OCI-LY1 (cell line): Measurements from ENCODE around the gene LAMA3.
"Not testable (repeated sequence)": the region's sequence is repeated elsewhere in the genome, so short reads cannot be mapped to it uniquely, and the experiment has no call there.

Source experiments
- H2AFZ ChIP-seq: fragments of 200-600 bp; sonication (generic), shearing (Covaris generic); 2 replicates; pipeline ENCODE4 v1.6.0; 2014; ENCODE audit warnings: antibody characterized with exemption, mild to moderate bottlenecking, low read length
- H3F3A ChIP-seq: fragments of 200-600 bp; sonication (generic), shearing (Covaris generic); 2 replicates; pipeline ENCODE4 v1.6.0; 2014; ENCODE audit warnings: mild to moderate bottlenecking, antibody characterized with exemption, low read length, moderate library complexity; ENCODE audit not compliant: insufficient read depth
- H3K27ac ChIP-seq: fragments of 200-600 bp; sonication (generic); 2 replicates; pipeline ENCODE4 v1.5.1; 2014; ENCODE audit warnings: low read length, mixed run types, mild to moderate bottlenecking, low read depth; ENCODE audit not compliant: poor library complexity, severe bottlenecking
- H3K27me3 ChIP-seq: fragments of 200-600 bp; sonication (generic); 2 replicates; pipeline ENCODE4 v1.6.0; 2014; ENCODE audit warnings: antibody characterized with exemption, mild to moderate bottlenecking, low read length, moderate library complexity; ENCODE audit not compliant: insufficient read depth
- H3K36me3 ChIP-seq: fragments of 200-600 bp; sonication (generic); 2 replicates; pipeline ENCODE4 v1.6.1; 2014; ENCODE audit warnings: mild to moderate bottlenecking, antibody characterized with exemption, low read length, moderate library complexity, mixed read lengths; ENCODE audit not compliant: insufficient read depth
- H3K4me1 ChIP-seq: fragments of 200-600 bp; sonication (generic); 2 replicates; pipeline ENCODE4 v1.5.1; 2014; ENCODE audit warnings: mild to moderate bottlenecking, low read length, moderate library complexity; ENCODE audit not compliant: insufficient read depth, severe bottlenecking
- H3K4me2 ChIP-seq: fragments of 200-600 bp; sonication (generic), shearing (Covaris generic); 2 replicates; pipeline ENCODE4 v1.6.1; 2014; ENCODE audit warnings: low read length
- H3K4me3 ChIP-seq: fragments of 200-600 bp; sonication (generic); 2 replicates; pipeline ENCODE4 v1.5.1; 2014; ENCODE audit warnings: low read length, low read depth, mild to moderate bottlenecking, mixed read lengths; ENCODE audit not compliant: poor library complexity, severe bottlenecking
- H3K79me2 ChIP-seq: fragments of 200-600 bp; shearing (Covaris generic); 2 replicates; pipeline ENCODE4 v1.6.1; 2016; ENCODE audit warnings: mixed run types, low read length, mixed read lengths; ENCODE audit not compliant: insufficient read depth
- H3K9ac ChIP-seq: fragments of 200-600 bp; sonication (generic), shearing (Covaris generic); 2 replicates; pipeline ENCODE4 v1.6.1; 2014; ENCODE audit warnings: mild to moderate bottlenecking, low read length, mixed read lengths
- H3K9me2 ChIP-seq: fragments of 200-600 bp; sonication (generic), shearing (Covaris generic); 2 replicates; pipeline ENCODE4 v1.6.1; 2014; ENCODE audit warnings: low read depth, mild to moderate bottlenecking, low read length, mixed read lengths
- H3K9me3 ChIP-seq: fragments of 200-600 bp; shearing (Covaris generic); 2 replicates; pipeline ENCODE4 v1.6.1; 2014; ENCODE audit warnings: low read length, mixed read lengths
- H4K20me1 ChIP-seq: fragments of 200-600 bp; sonication (generic), shearing (Covaris generic); 2 replicates; pipeline ENCODE4 v1.6.0; 2016; ENCODE audit warnings: mild to moderate bottlenecking, low read length; ENCODE audit not compliant: insufficient read depth
- EZH2 ChIP-seq: fragments of 200-600 bp; sonication (generic), shearing (Covaris generic); IDR thresholded peaks from 2 replicates; pipeline ENCODE4 v1.8.0; 2017; ENCODE audit warnings: borderline replicate concordance, mixed run types, mild to moderate bottlenecking, antibody characterized with exemption, low read length, moderate library complexity, mixed read lengths
- TF ChIP-seq, protein P1 (sequence below): fragments of 200-600 bp; sonication (generic), shearing (Covaris generic); IDR thresholded peaks from 2 replicates; pipeline ENCODE4 v1.5.1; 2017; ENCODE audit warnings: mild to moderate bottlenecking, antibody characterized with exemption, low read length, moderate library complexity, mixed read lengths

The LAMA3 gene

DNA sequence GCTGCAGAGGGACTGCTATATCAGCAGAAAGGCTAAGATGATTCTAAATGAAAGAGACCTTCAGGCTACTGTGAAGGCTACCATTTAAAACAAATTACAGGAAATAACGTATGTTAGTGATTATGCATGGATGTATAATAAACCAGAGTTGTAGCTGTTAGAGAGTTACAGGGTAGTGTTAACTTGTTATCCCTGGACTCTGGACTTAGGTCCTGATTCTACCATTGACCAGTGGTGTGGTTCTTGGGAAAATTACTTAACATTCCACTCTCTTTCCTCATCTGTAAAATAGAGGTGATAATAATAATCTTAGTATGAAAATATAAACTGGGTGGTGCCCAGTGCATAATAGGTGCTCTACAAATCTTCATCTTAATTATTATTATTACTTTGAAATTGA, 22.2 kb downstream of the LAMA3 start:
- Histone ChIP-seq H3K4me2 (no peak overlapping the region), H3K27me3 (no peaks in the 10 kb centered on the region; the same call in none of the 2 replicates), H3K9me3 (no peaks in the 10 kb centered on the region), H3K4me3 (no peak overlapping the region), H3K79me2 (no peaks in the 10 kb centered on the region), H2AFZ (no peak overlapping the region), H3K4me1 (no peaks in the 10 kb centered on the region), H3K27ac (no peak overlapping the region), H3K9ac (no peak overlapping the region), H4K20me1 (no peaks in the 10 kb centered on the region), H3K36me3 (no peaks in the 10 kb centered on the region), H3K9me2 (no peaks in the 10 kb centered on the region), H3F3A (no peaks in the 10 kb centered on the region)
- TF ChIP-seq EZH2: no peak
- TF ChIP-seq, protein P1, sequence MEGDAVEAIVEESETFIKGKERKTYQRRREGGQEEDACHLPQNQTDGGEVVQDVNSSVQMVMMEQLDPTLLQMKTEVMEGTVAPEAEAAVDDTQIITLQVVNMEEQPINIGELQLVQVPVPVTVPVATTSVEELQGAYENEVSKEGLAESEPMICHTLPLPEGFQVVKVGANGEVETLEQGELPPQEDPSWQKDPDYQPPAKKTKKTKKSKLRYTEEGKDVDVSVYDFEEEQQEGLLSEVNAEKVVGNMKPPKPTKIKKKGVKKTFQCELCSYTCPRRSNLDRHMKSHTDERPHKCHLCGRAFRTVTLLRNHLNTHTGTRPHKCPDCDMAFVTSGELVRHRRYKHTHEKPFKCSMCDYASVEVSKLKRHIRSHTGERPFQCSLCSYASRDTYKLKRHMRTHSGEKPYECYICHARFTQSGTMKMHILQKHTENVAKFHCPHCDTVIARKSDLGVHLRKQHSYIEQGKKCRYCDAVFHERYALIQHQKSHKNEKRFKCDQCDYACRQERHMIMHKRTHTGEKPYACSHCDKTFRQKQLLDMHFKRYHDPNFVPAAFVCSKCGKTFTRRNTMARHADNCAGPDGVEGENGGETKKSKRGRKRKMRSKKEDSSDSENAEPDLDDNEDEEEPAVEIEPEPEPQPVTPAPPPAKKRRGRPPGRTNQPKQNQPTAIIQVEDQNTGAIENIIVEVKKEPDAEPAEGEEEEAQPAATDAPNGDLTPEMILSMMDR: no peak

DNA sequence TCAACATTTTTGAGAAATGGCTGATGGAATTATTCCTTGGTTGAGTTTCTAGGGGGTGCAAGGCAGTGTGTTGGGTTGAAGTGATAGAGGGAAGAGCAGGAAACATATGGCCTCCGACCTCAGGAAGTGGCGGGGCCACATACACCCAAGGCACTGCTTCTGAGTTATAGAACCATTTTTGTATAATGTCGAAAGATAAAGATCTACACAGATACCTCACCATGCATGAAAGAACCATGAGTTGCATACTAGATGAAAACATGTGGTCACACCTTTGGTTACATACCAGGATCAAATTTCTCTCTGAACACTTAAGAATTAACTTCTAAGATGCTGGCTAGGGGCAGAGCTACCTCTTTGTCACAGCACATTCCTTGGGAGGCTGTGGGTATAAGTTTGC, 23.2 kb downstream of the LAMA3 start:
- Histone ChIP-seq H3K27me3 (no peaks in the 10 kb centered on the region; the same call in 1 of the 2 replicates), H3F3A (no peaks in the 10 kb centered on the region), H3K9me3 (no peaks in the 10 kb centered on the region), H3K4me2 (no peak overlapping the region), H3K9ac (no peak overlapping the region), H3K27ac (no peak overlapping the region), H3K36me3 (no peaks in the 10 kb centered on the region), H3K79me2 (no peaks in the 10 kb centered on the region), H3K9me2 (no peaks in the 10 kb centered on the region), H2AFZ (no peak overlapping the region), H4K20me1 (no peaks in the 10 kb centered on the region), H3K4me1 (no peaks in the 10 kb centered on the region), H3K4me3 (no peak overlapping the region)
- TF ChIP-seq, protein P1: no peak
- no peak for TF ChIP-seq EZH2

DNA sequence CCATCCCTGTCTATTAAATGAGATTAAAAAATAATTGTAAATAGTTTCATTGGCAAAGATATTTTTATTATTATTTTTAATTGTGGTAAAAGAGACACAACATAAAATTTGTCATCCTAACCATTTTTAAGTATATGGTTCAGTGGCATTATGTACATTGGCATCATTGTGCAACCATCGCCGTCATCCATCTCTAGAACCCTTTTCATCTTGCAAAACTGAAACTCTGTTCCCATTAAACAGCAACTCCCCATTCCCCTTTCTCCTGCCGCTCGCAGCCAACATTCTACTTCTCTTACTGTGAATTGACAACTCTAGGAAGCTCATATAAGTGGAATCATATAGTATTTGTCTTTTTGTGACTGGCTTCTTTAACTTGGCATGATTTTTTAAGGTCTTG, 25.3 kb downstream of the LAMA3 start:
- Histone ChIP-seq H3K27ac (no peak overlapping the region), H3K4me1 (no peaks in the 10 kb centered on the region), H2AFZ (no peak overlapping the region), H3K36me3 (no peaks in the 10 kb centered on the region), H3K9me2 (no peaks in the 10 kb centered on the region), H3K27me3 (no peaks in the 10 kb centered on the region; the same call in 1 of the 2 replicates), H4K20me1 (no peaks in the 10 kb centered on the region), H3K79me2 (no peaks in the 10 kb centered on the region), H3K9ac (no peak overlapping the region), H3F3A (no peaks in the 10 kb centered on the region), H3K4me3 (no peak overlapping the region), H3K9me3 (no peaks in the 10 kb centered on the region), H3K4me2 (no peak overlapping the region)
- TF ChIP-seq, protein P1: no peak
- TF ChIP-seq EZH2: no peak

DNA sequence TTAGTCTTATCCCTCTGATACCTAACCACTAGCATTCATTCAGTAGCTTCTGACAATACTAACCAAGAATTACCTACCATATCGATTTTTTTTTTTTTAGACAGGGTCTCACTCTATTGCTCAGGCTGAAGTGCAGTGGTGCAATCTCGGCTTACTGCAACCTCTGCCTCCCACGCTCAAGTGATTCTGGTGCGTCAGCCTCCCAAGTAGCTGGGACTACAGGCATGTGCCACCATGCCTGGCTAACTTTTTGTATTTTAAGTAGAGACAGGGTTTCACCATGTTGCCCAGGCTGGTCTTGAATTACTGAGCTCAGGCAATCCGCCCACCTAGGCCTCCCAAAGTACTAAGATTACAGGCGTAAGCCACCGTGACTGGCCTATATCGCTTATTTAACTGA, 26.8 kb downstream of the LAMA3 start:
- H3K4me3 ChIP-seq, H3K79me2 ChIP-seq, H3K9ac ChIP-seq, H3K4me2 ChIP-seq, H3K4me1 ChIP-seq, H3K9me2 ChIP-seq, H3K27ac ChIP-seq, H3F3A ChIP-seq, H4K20me1 ChIP-seq, H3K36me3 ChIP-seq, H3K9me3 ChIP-seq, H3K27me3 ChIP-seq, H2AFZ ChIP-seq: not testable (repeated sequence)
